B cell (primary cell): ENCODE results near the gene KRTAP10-8.
"Not testable (repeated sequence)": the region's sequence is repeated elsewhere in the genome, so short reads cannot be mapped to it uniquely, and the experiment has no call there.

Experiments
- CTCF ChIP-seq: fragments of 200-600 bp; IDR thresholded peaks from one replicate; pipeline ENCODE4 v1.8.0; 2022; ENCODE audit warnings: antibody characterized with exemption, mild to moderate bottlenecking
- EZH2 ChIP-seq: IDR thresholded peaks from 2 replicates; pipeline ENCODE4 v1.6.1; 2012; ENCODE audit warnings: borderline replicate concordance, low read depth, mild to moderate bottlenecking, moderate library complexity, low read length; ENCODE audit not compliant: insufficient read depth, poor library complexity, severe bottlenecking

GRCh38 chr21:44600118-44600978 lies 11.5 kb upstream of the KRTAP10-8 start, which contains the start of gene KRTAP10-7:
- not testable (repeated sequence) for TF ChIP-seq CTCF, EZH2
